ENCODE results near the gene LHPP.

LHPP gene

GRCh38 chr10:124624466-124624865 is 162.8 kb downstream of the LHPP start:
- TF ChIP-seq ZFX (IDR thresholded peaks at IDR 0.05) (no peak), CTCF (conservative IDR thresholded peaks at IDR 0.05) (no peak)
- H3K27ac ChIP-seq = no peak overlapping the region

DNA sequence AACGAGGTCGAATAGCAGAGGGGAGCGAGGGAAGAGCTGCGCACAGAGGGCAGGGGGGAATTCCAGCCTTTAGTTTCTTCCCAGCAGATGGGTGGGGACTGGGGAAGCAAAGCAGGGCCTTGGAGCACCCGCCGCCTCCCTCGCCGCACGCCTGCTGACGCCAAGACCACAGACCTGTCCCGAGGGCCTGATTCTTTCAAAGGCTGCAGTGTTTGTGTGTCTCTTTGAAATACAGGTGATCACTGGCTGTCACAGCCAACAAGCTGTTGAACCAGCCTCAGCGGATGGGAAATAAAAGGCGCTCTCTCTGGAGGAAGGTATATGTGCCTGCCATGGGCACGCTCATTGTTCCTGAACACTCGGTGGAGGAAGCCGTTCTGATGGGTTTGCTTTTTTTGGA is 163.3 kb downstream of the LHPP start:
- no peak overlapping the region for H3K27ac ChIP-seq

GRCh38 chr10:124625831-124626238 is 164.2 kb downstream of the LHPP start:
- H3K27ac ChIP-seq = no peak overlapping the region
- no peak for TF ChIP-seq CTCF (conservative IDR thresholded peaks at IDR 0.05)
- TF ChIP-seq ZFX (IDR thresholded peaks at IDR 0.05) = no peak

More for the DNA sequence above, 163.3 kb downstream of the LHPP start:
- TF ChIP-seq CTCF (conservative IDR thresholded peaks at IDR 0.05) = no peak
- no peak for TF ChIP-seq ZFX (IDR thresholded peaks at IDR 0.05)

DNA sequence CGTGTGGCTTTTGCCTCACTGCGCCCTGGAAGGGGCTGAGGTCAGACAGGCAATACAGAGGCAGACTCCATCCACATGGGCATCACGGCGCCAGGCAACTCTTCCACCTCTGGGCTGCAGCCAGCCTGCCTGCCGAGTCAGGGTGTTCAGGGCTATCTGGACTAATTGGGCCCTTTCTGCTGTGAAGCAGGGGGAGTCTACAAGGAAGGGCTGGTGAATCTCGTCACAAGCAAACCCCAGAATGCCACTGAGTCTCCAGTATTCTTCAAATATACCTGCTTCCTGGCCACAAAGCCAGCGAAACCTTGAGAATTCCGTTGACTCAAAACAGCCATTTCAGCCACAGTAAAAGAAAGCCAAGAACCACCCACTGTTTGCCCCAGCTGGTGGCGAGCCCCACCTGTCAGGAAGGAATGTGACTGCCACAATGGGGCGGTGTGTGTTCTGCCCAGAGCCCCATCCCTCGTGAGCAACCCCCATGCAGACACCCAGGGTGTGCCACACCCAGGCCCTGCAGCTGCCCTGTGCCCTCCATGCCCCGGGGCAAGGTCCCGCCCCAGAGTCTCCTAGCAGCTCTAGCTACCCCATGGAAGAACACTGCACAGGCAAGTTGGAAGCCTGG is 165.2 kb downstream of the LHPP start:
- TF ChIP-seq ZFX (IDR thresholded peaks at IDR 0.05) = no peak
- no peak for TF ChIP-seq CTCF (conservative IDR thresholded peaks at IDR 0.05)
- no peak overlapping the region for H3K27ac ChIP-seq

GRCh38 chr10:124627866-124628675 is 166.4 kb downstream of the LHPP start:
- no peak overlapping the region for H3K27ac ChIP-seq
- no peak for TF ChIP-seq CTCF (conservative IDR thresholded peaks at IDR 0.05)
- TF ChIP-seq ZFX (IDR thresholded peaks at IDR 0.05) = no peak

GRCh38 chr10:124628676-124629021 is 167.0 kb downstream of the LHPP start:
- no peak for TF ChIP-seq CTCF (conservative IDR thresholded peaks at IDR 0.05)
- TF ChIP-seq ZFX (IDR thresholded peaks at IDR 0.05) = no peak
- no peak overlapping the region for H3K27ac ChIP-seq

DNA sequence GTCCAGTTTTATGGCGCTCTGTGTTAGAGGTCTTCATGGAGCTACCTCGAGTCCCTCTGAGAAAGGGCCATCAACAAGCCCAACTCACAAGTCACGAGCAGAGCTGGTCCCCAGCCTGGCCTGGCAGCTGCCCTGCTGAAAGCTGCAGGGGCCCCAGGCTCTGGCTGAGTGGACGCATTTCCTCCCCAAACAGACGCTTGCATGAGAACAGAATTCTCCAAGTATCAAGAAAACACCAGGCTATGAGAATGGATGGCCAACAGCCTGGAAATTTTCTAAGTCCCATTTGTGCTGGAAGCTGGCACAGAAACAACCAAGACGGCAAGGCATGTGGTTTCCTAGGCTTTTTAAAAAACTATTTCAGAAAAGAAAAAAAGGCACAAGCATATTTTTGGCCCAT is 167.8 kb downstream of the LHPP start:
- H3K27ac ChIP-seq = no peak overlapping the region
- TF ChIP-seq ZFX (IDR thresholded peaks at IDR 0.05) (no peak), CTCF (conservative IDR thresholded peaks at IDR 0.05) (no peak)
